Neural cell (in vitro differentiated cells): ENCODE results near the gene TTC5. TPM values are rescaled to one million over a fixed set of nuclear protein-coding genes. Genes with fewer than 3 reads are reported as not detected.

Experiments
- H2AFZ ChIP-seq: fragments of 200-600, 300-800 bp; sonication (generic), shearing (Covaris generic); 2 replicates; pipeline ENCODE4 v1.6.0; 2014; ENCODE audit warnings: low read depth, mild to moderate bottlenecking, antibody characterized with exemption, low read length, moderate library complexity
- H3F3A ChIP-seq: fragments of 200-600 bp; shearing (Covaris generic); 2 replicates; pipeline ENCODE4 v1.6.1; 2016; ENCODE audit warnings: mild to moderate bottlenecking, moderate library complexity, mixed read lengths, antibody characterized with exemption, low read length; ENCODE audit not compliant: insufficient read depth, poor library complexity, severe bottlenecking
- H3K27ac ChIP-seq: fragments of 200-600, 300-800 bp; sonication (generic), shearing (Covaris generic); 2 replicates; pipeline ENCODE4 v1.5.1; 2014; ENCODE audit warnings: mild to moderate bottlenecking, low read length, moderate library complexity
- H3K27me3 ChIP-seq: fragments of 300-800, 200-600 bp; sonication (generic), shearing (Covaris generic); 2 replicates; pipeline ENCODE4 v1.6.0; 2014; ENCODE audit warnings: mild to moderate bottlenecking, low read depth, low read length, moderate library complexity; ENCODE audit not compliant: insufficient read depth
- H3K36me3 ChIP-seq: fragments of 300-800, 200-600 bp; sonication (generic), shearing (Covaris generic); 2 replicates; pipeline ENCODE4 v1.5.1; 2014; ENCODE audit warnings: mild to moderate bottlenecking, antibody characterized with exemption, low read length, moderate library complexity; ENCODE audit not compliant: insufficient read depth
- H3K4me2 ChIP-seq: fragments of 300-800, 200-600 bp; sonication (generic), shearing (Covaris generic); 2 replicates; pipeline ENCODE4 v1.6.0; 2014; ENCODE audit warnings: mild to moderate bottlenecking, low read length
- H3K4me3 ChIP-seq: fragments of 300-800, 200-600 bp; sonication (generic), shearing (Covaris generic); 2 replicates; pipeline ENCODE4 v1.5.1; 2014; ENCODE audit warnings: mild to moderate bottlenecking, low read length, moderate library complexity
- H3K79me2 ChIP-seq: fragments of 200-600 bp; shearing (Covaris generic); replicated peaks from 2 replicates; pipeline ENCODE4 v1.6.0; 2014; ENCODE audit warnings: mild to moderate bottlenecking, low read length, moderate library complexity; ENCODE audit not compliant: insufficient read depth
- H3K9ac ChIP-seq: fragments of 300-800, 200-600 bp; sonication (generic), shearing (Covaris generic); 2 replicates; pipeline ENCODE4 v1.6.1; 2016; ENCODE audit warnings: mild to moderate bottlenecking, low read length, mixed read lengths
- H3K9me2 ChIP-seq: fragments of 200-600 bp; shearing (Covaris generic); 2 replicates; pipeline ENCODE4 v1.6.1; 2016; ENCODE audit warnings: mild to moderate bottlenecking, low read length, mixed read lengths; ENCODE audit not compliant: insufficient read depth
- H3K9me3 ChIP-seq: fragments of 200-600, 300-800 bp; sonication (generic), shearing (Covaris generic); 2 replicates; pipeline ENCODE4 v1.6.1; 2016; ENCODE audit warnings: mild to moderate bottlenecking, mixed run types, low read length, moderate library complexity, mixed read lengths
- H4K20me1 ChIP-seq: fragments of 200-600 bp; shearing (Covaris generic); 2 replicates; pipeline ENCODE4 v1.6.1; 2016; ENCODE audit warnings: mild to moderate bottlenecking, mixed run types; ENCODE audit not compliant: insufficient read depth
- CTCF ChIP-seq: fragments of 450-650 bp; IDR thresholded peaks from 2 replicates; pipeline ENCODE4 v1.5.1; 2014; ENCODE audit warnings: antibody characterized with exemption, mild to moderate bottlenecking, moderate library complexity; ENCODE audit not compliant: poor library complexity, severe bottlenecking
- EP300 ChIP-seq: fragments of 450-650 bp; conservative IDR thresholded peaks from 2 replicates; pipeline ENCODE4 v1.6.1; 2014; ENCODE audit warnings: antibody characterized with exemption, mild to moderate bottlenecking, moderate library complexity; ENCODE audit not compliant: poor library complexity, severe bottlenecking
- EZH2 ChIP-seq: fragments of 200-600, 300-800 bp; shearing (Covaris generic), sonication (generic); IDR thresholded peaks from 2 replicates; pipeline ENCODE4 v1.6.1; 2014; ENCODE audit warnings: antibody characterized with exemption, low read length, borderline replicate concordance, mild to moderate bottlenecking; ENCODE audit not compliant: insufficient read depth, poor library complexity, severe bottlenecking
- MXI1 ChIP-seq: fragments of 450-650 bp; conservative IDR thresholded peaks from 2 replicates; pipeline ENCODE4 v1.6.1; 2014; ENCODE audit warnings: antibody characterized with exemption, mild to moderate bottlenecking; ENCODE audit not compliant: poor library complexity, severe bottlenecking
- POLR2AphosphoS5 ChIP-seq: IDR thresholded peaks from 2 replicates; pipeline ENCODE4 v1.6.1; 2012
- RAD21 ChIP-seq: fragments of 450-650 bp; conservative IDR thresholded peaks from 2 replicates; pipeline ENCODE4 v1.6.1; 2014; ENCODE audit warnings: antibody characterized with exemption, mild to moderate bottlenecking, moderate library complexity
- REST ChIP-seq: IDR thresholded peaks from 2 replicates; pipeline ENCODE4 v1.6.1; 2012; ENCODE audit warnings: borderline replicate concordance
- SMC3 ChIP-seq: fragments of 450-650 bp; conservative IDR thresholded peaks from 2 replicates; pipeline ENCODE4 v1.6.1; 2014; ENCODE audit warnings: antibody characterized with exemption, mild to moderate bottlenecking, moderate library complexity; ENCODE audit not compliant: poor library complexity
- TAF1 ChIP-seq: IDR thresholded peaks from 2 replicates; pipeline ENCODE4 v1.6.1; 2012; ENCODE audit warnings: low read depth
- polyA plus RNA-seq: library from polyadenylated mRNA; depleted of rRNA; stranded (reverse); fragments of >200 nt; gene quantifications from 2 replicates; pipeline ENCODE4 v1.2.3, GENCODE V29; 2014

Gene TTC5
- polyA plus RNA-seq, 1 donor from 2014 or later, result 53.5 TPM

- no peaks in the 10 kb centered on the region for H3K36me3 ChIP-seq
- H3K9me3 ChIP-seq, result no peaks in the 10 kb centered on the region
- H2AFZ ChIP-seq, result no peak overlapping the region
- no peaks in the 10 kb centered on the region for H3F3A ChIP-seq
- no peak overlapping the region for H3K4me2 ChIP-seq
- no peaks in the 10 kb centered on the region for H3K9me2 ChIP-seq
- no peak overlapping the region for H3K9ac ChIP-seq
- no peaks in the 10 kb centered on the region for H4K20me1 ChIP-seq
- H3K27me3 ChIP-seq, result no peaks in the 10 kb centered on the region
- no peak overlapping the region for H3K27ac ChIP-seq
- peaks cover 8% of the 10 kb centered on the region for H3K79me2 ChIP-seq
- H3K4me3 ChIP-seq, result no peak overlapping the region
- TF ChIP-seq MXI1 (no peak), REST (no peak), CTCF (no peak), SMC3 (no peak), RAD21 (no peak), EP300 (no peak), EZH2 (no peak), POLR2AphosphoS5 (no peak), TAF1 (no peak)
These were observed 41.0 kb upstream of the TTC5 start for GRCh38 chr14:20346713-20347112.

GRCh38 chr14:20345366-20345765, 39.6 kb upstream of the TTC5 start:
- Histone ChIP-seq H3K4me3 (no peak overlapping the region), H3K79me2 (peaks cover 8% of the 10 kb centered on the region), H3K9me3 (no peaks in the 10 kb centered on the region), H3K36me3 (no peaks in the 10 kb centered on the region), H3K4me2 (no peak overlapping the region), H3K27ac (no peak overlapping the region), H3K9ac (no peak overlapping the region), H3K9me2 (no peaks in the 10 kb centered on the region), H3F3A (no peaks in the 10 kb centered on the region), H4K20me1 (no peaks in the 10 kb centered on the region), H2AFZ (no peak overlapping the region), H3K27me3 (no peaks in the 10 kb centered on the region)
- TF ChIP-seq TAF1 (no peak), POLR2AphosphoS5 (no peak), SMC3 (no peak), CTCF (no peak), REST (no peak), EZH2 (no peak), EP300 (no peak), RAD21 (no peak), MXI1 (no peak)
